GM19372 (cell line): Measurements from ENCODE around the gene OR8B4.
"Not testable (repeated sequence)": the region's sequence is repeated elsewhere in the genome, so short reads cannot be mapped to it uniquely, and the experiment has no call there.

Source experiments
- ATAC-seq: cut with Tn5 transposase; IDR thresholded peaks from one replicate; pipeline ENCODE4 v1.9.1; 2021; ENCODE audit warnings: mild to moderate bottlenecking, low read depth, moderate library complexity; ENCODE audit not compliant: unreplicated experiment

The OR8B4 gene, protein sequence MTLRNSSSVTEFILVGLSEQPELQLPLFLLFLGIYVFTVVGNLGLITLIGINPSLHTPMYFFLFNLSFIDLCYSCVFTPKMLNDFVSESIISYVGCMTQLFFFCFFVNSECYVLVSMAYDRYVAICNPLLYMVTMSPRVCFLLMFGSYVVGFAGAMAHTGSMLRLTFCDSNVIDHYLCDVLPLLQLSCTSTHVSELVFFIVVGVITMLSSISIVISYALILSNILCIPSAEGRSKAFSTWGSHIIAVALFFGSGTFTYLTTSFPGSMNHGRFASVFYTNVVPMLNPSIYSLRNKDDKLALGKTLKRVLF

GRCh38 chr11:124424384-124424921 lies at the start of gene OR8B4:
TSS of gene OR8B4 (minus strand) at chr11:124424871. CDS start at chr11:124424871, 0 bp downstream.
- ATAC-seq: no peak

DNA sequence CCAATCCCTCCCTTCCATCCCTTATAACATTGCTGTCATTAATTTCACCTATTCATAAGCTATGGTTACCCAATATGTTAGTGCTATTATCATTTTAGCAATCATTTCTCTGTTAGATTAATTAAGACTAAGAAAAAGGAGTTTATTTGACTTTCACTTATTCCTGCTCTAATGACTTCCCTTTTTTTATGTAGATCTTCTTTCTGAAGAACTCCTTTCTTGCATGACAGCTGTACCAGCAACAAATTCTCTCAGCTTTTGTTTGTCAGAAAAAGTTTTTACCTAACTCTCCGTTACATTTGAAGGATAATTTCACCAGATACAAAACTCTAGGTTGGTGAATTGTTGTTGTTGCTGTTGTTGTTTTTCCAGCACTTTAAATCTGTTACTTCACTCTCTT lies 49.4 kb upstream of the OR8B4 start:
- no peak for ATAC-seq

DNA sequence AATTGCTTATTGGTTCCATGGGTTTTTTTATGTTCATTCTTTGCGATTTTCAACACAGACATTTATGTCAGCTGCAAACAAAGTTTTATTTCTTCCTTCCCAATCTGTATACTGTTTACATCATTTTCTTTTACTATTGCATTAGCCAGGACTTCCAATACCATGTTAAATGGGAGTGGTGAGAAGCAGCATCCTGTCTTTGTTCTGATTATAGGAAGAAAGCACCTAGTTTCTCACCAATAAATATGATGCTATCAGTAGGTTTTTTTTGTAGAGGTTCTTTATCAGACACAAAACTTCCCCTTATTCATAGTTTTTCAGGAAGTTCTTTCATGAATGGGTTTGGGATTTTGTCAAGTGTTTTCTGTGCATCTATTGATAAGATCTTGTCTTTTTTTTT lies 48.8 kb upstream of the OR8B4 start:
- no peak for ATAC-seq

- no peak for ATAC-seq
Observed at GRCh38 chr11:124470561-124471227, 46.0 kb upstream of the OR8B4 start.

- ATAC-seq: no peak
Observed at GRCh38 chr11:124467381-124467927, 42.8 kb upstream of the OR8B4 start.

GRCh38 chr11:124465368-124465767 lies 40.7 kb upstream of the OR8B4 start:
- no peak for ATAC-seq

DNA sequence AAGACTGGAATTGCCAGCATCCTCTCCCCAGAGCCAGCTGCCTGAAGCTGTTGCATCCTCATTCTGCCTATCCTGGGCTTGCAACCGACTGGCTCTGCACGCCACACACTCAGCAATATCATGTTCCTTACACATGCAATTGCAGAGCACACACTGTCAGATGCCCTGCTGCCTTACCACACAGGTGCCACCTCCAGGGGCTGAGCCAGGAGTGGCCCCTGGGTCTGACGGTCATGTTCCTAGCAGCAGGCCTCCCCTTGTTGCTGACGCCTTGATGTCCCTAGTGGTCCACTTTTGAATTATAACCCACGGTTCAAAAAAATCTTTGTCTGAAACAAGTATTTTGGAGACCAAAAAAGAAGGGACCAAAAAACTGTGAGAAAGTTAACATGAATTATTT lies 39.3 kb upstream of the OR8B4 start:
- ATAC-seq: no peak

- no peak for ATAC-seq
Observed at GRCh38 chr11:124463324-124463723, 38.7 kb upstream of the OR8B4 start.

- no peak for ATAC-seq
Observed at GRCh38 chr11:124460459-124460858, 35.8 kb upstream of the OR8B4 start.

DNA sequence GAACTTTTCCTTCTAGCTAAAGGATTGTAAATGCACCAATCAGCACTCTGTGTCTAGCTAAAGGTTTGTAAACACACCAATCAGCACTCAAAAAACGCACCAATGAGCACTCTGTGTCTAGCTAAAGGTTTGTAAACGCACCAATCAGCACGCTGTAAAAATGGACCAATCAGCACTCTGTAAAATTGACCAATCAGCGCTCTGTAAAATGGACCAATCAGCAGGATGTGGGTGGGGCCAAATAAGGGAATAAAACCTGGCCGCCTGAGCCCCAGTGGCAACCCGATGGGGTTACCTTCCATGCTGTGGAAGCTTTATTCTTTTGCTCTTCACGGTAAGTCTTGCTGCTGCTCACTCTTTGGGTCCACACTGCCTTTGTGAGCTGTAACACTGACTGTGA lies 34.7 kb upstream of the OR8B4 start:
- ATAC-seq: not testable (repeated sequence)

DNA sequence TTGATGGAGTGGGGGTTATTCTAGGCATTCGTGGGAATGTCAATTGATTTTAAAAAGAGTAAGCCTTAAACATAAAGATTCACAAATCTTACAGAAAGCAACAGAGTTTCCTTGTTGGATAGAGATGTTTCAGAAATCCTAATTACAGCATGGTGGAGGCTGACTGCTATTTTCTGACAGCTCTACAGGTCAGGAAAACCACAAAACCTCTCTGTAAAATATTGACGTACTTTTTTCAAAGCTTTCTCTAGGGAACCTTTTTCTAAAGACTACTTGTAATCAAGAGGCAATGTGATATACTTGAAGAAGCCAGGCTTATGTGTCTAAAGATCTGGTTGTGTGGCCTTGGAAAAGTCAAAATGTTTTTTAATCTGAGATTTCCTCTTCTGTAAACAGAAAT lies 29.9 kb upstream of the OR8B4 start:
- no peak for ATAC-seq

DNA sequence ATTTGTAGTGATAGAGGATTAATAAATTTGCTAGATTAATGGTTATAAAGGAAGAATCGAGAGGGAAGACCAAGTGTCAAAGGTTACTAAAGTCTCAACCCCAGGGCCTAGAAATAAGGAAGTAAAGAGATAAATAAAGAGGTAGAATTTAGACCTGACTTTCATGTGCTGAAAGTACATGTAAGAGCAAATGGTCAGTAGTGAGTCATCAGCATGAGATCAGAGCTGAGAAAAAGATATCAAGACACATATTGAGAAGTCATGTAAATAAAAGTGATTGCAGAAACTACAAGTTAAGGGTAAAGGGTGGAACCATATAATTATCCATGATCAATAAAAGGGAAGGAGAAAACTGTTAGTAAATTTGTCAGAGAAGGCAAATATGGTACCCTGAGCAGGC lies 22.2 kb upstream of the OR8B4 start:
- no peak for ATAC-seq

DNA sequence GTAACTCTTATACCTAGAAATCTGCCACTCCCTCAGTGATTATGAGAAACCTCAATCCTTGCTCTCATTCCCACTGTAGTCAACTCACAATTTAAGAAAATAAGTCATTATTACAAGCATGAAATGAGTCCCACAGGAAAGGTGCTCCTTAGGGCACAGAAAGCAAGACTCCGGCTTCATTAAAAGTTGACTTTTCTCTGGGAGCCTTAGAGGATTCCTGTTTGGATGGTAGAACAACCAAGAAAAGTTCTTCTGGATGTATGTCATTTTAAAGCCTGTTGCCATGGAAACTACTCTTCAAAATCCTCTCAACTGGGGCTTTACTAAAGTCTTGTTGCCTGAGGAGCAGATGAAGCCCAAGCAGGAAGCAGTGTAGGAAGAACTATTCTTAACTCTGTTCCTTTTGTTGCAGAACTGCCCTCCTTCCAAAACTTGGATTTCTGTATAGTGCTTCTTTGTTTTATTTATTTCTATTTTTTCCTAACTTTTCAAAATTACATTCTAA lies 21.0 kb upstream of the OR8B4 start, which contains the start of gene OR8B8:
OR8B8 (minus strand) TSS at position 51 of the 505 bp plus-strand sequence. CDS start 4,611 bp downstream, outside the sequence.
- ATAC-seq: no peak

- no peak for ATAC-seq
Observed at GRCh38 chr11:124442847-124443246, 18.2 kb upstream of the OR8B4 start.

DNA sequence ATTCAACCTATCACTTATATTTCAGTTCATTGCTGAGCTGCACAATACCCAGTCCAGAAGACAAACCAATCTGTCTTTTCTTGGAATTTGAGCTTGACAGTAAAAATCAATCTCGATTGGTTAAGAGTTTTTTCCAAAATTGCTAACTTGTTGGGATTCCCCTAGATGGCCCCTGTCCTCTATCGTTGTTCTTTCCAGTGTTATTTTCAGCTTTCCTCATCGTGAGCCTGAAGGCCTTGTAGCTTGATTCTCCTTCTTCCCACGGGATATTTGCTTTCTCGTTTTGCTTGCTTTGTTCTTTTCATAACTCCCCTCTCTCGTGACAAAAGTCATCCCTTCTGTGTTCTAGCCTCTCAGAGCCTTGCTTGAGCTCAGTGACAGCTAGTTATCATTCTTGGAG lies 17.8 kb upstream of the OR8B4 start:
- no peak for ATAC-seq

DNA sequence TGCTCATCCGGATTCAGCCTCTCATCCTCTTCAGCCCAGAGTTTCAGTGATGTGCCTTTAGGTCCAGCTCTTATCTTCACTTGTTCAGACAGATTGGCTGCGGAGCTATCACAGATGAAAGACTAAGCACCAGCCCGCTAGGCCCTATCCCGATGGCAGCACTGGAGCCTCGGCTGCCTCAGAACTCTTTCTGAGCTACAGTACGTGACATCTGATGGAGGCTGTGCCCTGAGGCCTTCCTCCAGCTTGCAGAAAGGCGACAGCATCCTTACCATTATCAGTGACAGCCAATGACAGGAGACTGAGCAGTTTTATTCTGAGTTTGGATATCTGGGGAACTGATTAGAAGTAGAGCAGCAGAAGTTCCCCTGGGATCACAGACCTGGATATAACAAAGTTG lies 16.8 kb upstream of the OR8B4 start:
- ATAC-seq: no peak

- ATAC-seq: no peak
Observed at GRCh38 chr11:124441081-124441480, 16.4 kb upstream of the OR8B4 start.

GRCh38 chr11:124440608-124441007 lies 15.9 kb upstream of the OR8B4 start:
- ATAC-seq: no peak

DNA sequence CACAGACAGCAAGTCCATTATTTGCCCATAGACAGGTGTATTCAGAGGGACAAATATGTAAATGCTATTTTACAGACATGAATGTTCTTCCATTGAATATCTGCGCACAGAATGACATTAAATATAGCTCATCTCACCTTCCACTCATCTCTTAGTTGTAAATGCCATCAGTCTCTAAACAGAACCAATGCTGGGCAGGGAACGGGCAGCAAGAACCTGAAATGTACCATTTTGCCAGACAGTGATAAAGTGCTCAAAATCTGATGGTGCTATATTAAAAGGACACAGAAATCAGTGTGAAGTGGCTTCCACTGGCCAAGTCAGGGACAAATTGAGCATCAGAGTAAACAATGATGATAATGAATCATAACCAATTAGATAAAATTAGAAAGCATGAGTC lies 10.0 kb upstream of the OR8B4 start:
- no peak for ATAC-seq

DNA sequence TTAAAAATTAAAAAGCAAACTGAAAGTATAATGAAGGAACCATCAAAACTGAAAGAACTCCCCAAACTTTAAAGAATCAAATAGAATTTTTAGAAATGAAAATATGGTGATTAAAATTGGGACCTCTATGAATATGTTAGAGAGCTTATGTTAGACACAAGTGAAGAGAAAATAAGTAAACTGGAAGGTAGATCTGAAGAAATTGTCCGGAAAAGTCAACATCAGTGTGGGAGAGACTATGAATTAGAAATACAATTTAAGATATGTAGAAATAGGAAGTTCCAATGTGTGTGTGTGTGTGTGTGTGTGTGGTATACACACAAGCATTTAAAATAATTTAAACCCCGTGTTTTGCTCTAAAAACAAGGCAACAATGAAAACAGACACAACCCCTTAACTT lies 4.9 kb upstream of the OR8B4 start:
- ATAC-seq: no peak

DNA sequence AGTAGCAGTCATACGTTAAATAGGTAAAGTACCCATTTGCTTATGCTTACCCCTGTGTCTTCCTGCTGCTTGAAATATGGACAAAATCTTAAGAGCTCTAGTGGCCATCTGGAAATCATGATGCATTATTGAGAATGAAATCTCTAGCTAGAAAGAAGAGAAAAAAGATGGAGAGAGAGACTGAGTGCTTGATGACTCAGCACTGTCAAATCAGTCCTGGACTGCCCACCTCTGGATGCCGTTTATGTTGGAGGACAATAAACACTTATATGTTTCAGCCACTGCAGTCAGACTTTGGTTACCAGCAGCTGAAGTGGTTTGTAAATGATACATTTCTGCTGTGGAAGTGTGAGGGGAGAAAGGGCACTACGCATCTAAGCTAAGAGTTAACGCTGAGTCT lies 3.6 kb downstream of the OR8B4 start:
- ATAC-seq: no peak
